Subcutaneous abdominal adipose tissue (tissue), 5 donors: ENCODE measurements around the gene EN2.

ENCODE experiments used
- H3K27ac ChIP-seq: one replicate; pipeline ENCODE4 v1.7.0; 2013; ENCODE audit warnings: low read depth, mild to moderate bottlenecking, inconsistent platforms, low read length, moderate library complexity
- H3K27me3 ChIP-seq, 5 donors: one replicate each; pipeline ENCODE4 v1.7.0; 2013; ENCODE audit warnings: low read length in 5 of 5, inconsistent platforms in 1 of 5; ENCODE audit not compliant: control insufficient read depth in 5 of 5, insufficient read depth in 4 of 5
- H3K36me3 ChIP-seq, 5 donors: one replicate each; pipeline ENCODE4 v1.7.0; 2013; ENCODE audit warnings: low read length in 5 of 5; ENCODE audit not compliant: control insufficient read depth in 5 of 5, insufficient read depth in 5 of 5
- H3K4me1 ChIP-seq, 5 donors: one replicate each; pipeline ENCODE4 v1.7.0; 2013; ENCODE audit warnings: low read length in 5 of 5, mild to moderate bottlenecking in 3 of 5, moderate library complexity in 1 of 5; ENCODE audit not compliant: control insufficient read depth in 5 of 5, insufficient read depth in 5 of 5
- H3K4me3 ChIP-seq, 5 donors: one replicate each; pipeline ENCODE4 v1.7.0; 2013; ENCODE audit warnings: low read length in 5 of 5, low read depth in 1 of 5
- H3K9ac ChIP-seq, 5 donors: one replicate each; pipeline ENCODE4 v1.7.0; 2013; ENCODE audit warnings: low read length in 5 of 5, mild to moderate bottlenecking in 4 of 5, moderate library complexity in 3 of 5
- H3K9me3 ChIP-seq, 5 donors: one replicate each; pipeline ENCODE4 v1.7.0; 2013; ENCODE audit warnings: low read length in 5 of 5; ENCODE audit not compliant: control insufficient read depth in 5 of 5
- donor health status: healthy.
- donor health status: healthy.
- donor health status: healthy.
- donor health status: healthy.
- donor health status: healthy.

The EN2 gene

DNA sequence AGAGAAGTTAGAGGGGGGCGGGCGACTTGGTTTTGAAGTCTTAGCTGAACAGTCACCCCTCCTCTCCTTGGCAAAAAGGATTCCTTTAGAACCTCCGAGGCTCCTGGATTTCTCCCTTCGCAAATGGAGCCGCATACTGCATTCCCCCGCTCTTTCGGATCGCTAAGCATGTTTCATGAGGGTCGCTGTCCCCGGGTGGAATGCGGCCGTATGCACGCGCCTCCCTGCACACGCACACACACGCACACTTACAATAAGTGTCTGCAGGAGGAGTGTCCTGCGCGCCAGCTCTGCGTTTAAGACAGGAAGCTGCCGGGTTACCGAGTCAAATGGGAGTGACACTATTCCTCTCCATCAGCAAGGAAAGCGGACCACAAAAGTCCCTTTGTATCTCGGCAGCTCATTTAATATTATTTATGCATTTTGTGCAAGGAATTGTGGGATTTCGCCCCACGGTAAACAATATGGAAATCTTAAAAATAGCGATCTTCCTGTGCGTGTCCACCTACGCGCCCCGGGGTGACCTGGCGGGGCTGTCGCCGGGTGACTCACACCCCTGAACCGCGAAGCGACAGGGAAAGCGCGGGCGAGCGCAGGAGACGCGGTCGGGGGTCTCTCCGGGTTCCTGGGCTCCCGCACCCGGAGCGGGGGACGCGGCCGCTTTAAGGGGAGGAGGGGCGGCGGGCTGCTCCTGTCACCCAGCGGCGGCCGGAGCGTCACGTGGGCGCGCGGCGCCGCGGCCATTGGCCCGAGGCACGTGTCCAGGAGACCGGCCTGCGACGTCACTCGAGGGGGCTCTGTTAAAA, 988 bp upstream of the EN2 start:
- peak overlapping the region in 1 of 5 donors; percentile 56 for H3K9ac ChIP-seq
- no peaks in the 10 kb centered on the region for H3K9me3 ChIP-seq
- peaks cover 1 to 41% (median 35%) of the 10 kb centered on the region in 5 donors for H3K4me1 ChIP-seq

DNA sequence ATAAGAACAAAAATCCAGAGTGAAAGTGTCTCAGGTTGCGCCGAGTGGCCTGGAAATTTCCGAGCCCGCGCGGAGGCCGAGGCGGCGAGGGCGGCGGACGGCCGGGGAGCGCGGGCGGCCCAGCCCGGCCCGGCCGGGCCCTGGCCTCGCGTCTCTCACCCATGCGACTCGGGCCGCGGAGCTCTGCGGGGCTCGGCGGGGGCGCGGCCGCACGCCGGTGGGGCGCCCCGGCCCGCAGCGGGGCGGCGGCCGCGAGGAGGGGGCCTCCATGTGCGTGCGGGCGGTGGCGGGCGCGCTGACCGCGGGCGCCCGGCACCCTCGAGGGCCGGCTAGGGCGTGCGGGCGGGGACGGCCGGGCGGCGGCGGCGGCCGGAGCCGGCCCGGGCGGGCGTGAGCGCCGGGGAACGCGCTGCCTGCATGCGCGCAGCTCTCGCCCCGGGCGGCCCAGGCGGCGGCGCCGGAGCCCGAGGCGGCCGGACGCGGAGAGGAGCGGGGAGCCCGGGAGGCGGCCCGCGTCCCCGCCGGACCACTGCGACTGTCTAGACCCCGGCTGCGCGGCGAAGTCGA, 302 bp upstream of the EN2 start:
- peak overlapping the region in 4 of 5 donors; percentile 59 to 84 (median 73) for H3K4me3 ChIP-seq

More for the DNA sequence above, 988 bp upstream of the EN2 start:
- H3K27ac ChIP-seq, result no peak overlapping the region
- H3K36me3 ChIP-seq, result no peaks in the 10 kb centered on the region
- H3K27me3 ChIP-seq, result peaks cover 68 to 85% (median 77%) of the 10 kb centered on the region in 5 donors
- H3K4me3 ChIP-seq, result peak overlapping the region; percentile 59 to 86 (median 73)

DNA sequence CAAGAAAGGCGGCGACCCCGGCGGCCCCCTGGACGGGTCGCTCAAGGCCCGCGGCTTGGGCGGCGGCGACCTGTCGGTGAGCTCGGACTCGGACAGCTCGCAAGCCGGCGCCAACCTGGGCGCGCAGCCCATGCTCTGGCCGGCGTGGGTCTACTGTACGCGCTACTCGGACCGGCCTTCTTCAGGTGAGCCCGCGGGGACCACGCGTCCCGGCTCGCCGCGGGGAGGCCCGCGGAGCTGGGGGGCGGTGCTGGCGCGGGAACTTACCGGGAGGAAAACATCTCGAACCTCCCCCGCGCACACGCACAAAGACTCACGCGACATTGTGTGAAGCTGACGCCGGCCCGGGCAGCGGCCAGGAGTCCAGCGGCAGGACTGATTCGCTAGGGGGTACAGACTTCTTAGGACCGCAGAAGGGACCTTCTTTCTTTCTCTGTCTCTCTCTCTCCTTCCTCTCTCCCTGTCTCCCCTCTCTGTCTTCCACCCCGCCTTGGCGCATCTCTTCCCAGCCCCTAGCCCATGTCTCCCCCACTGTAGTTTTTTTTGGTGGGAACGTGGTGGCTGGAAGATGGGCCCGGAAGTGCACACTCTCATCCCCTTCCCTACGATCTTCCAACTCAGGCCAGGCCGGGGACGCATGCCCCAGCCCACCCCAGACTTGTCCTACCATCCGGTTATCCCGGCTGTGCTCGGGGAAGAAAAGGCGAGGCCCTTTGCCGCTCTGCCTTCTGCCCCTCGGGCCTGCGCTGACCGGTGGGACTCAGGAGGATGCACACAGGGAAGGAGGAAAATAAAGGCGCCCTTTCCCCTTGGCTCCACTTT, 1.2 kb downstream of the EN2 start:
- H3K9me3 ChIP-seq, result no peaks in the 10 kb centered on the region
- no peak overlapping the region for H3K27ac ChIP-seq
- no peaks in the 10 kb centered on the region for H3K36me3 ChIP-seq
- peak overlapping the region in 3 of 5 donors; percentile 6 to 60 (median 41) for H3K4me3 ChIP-seq
- H3K27me3 ChIP-seq, result peaks cover 62 to 87% (median 80%) of the 10 kb centered on the region in 5 donors
- H3K4me1 ChIP-seq, result peaks cover 1 to 36% (median 33%) of the 10 kb centered on the region in 5 donors
- no peak overlapping the region for H3K9ac ChIP-seq

More for the DNA sequence above, 302 bp upstream of the EN2 start:
- peaks cover 1 to 41% (median 35%) of the 10 kb centered on the region in 5 donors for H3K4me1 ChIP-seq
- H3K36me3 ChIP-seq, result no peaks in the 10 kb centered on the region
- H3K27me3 ChIP-seq, result peaks cover 63 to 87% (median 79%) of the 10 kb centered on the region in 5 donors
- H3K9ac ChIP-seq, result no peak overlapping the region
- H3K9me3 ChIP-seq, result no peaks in the 10 kb centered on the region
- H3K27ac ChIP-seq, result no peak overlapping the region

DNA sequence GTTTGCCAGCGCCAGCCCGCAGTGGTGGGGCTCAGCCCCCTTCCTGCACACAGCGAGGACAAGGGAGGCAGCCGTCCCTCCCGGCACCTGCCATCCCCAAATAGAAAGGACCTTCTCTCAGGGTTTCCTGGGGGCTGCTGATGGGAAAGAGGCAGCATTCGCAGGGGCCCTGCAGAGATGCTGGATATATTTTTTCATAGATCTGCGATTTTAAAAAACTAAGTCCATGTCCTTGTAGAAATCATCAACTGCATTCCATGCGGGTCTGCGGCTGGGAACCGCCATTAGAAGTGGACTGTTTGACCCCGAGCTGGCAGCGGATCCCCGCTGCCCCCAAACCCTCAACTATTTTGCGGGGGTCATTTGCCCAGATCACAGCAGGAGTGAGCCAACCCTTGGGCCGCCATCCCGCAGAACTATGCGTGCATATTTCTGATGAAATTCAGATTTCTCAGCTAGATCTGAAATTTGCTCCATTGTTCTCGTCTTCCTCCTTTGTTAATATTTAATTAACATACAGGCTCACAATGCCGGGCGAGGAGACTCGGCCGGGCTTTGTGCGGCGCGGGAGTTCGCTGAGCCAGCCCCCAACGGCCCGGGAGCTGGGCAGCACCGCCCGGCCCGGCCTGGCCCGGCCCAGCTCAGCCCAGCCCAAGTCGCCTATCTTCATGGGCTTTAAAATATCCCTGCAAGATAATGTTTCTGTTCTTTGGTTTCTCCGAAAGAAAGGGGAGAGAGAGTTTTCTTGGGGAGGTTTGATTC, 2.0 kb downstream of the EN2 start:
- peaks cover 60 to 86% (median 77%) of the 10 kb centered on the region in 5 donors for H3K27me3 ChIP-seq
- H3K4me1 ChIP-seq, result peaks cover 1 to 29% (median 27%) of the 10 kb centered on the region in 5 donors
- H3K4me3 ChIP-seq, result peak overlapping the region in 1 of 5 donors; percentile 12
- H3K9me3 ChIP-seq, result no peaks in the 10 kb centered on the region
- no peak overlapping the region for H3K27ac ChIP-seq
- H3K9ac ChIP-seq, result no peak overlapping the region
- H3K36me3 ChIP-seq, result no peaks in the 10 kb centered on the region

DNA sequence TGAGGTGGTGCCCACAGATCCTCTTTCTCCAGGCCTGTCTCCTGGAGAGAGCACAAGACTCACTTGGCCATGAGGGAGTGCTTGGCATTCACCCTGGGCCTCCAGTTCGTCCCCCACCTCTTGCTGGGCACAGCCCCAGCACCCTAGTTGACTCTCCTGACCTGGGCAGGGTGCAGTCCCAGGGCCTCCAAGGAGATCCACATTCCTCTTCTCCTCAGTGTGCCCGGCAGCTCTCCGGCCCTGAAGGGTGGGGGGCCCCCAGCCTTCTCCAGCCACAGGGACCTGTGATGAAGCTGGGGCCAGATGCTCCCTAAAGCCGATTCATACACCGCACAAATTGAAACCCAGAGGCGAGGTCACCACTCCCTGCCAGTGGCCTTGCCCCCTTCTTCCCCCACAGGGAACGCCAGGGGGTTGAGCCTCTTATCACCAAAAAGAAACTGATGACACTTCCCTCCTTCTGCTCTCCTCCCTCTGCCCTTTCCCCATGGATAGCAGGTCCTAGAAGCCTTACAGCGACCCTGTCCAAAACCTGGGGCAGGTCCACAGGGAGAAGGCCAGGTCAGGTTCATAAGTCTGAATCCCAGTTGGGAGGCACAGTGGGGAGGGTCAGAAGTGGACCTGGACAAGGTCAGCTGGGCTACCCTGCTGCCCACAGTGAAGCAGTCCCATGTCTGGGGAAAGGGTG, 3.1 kb downstream of the EN2 start:
- H3K4me1 ChIP-seq, result peaks cover 1 to 30% (median 27%) of the 10 kb centered on the region in 5 donors
- no peaks in the 10 kb centered on the region for H3K36me3 ChIP-seq
- no peaks in the 10 kb centered on the region for H3K9me3 ChIP-seq
- peaks cover 56 to 86% (median 77%) of the 10 kb centered on the region in 5 donors for H3K27me3 ChIP-seq
- H3K4me3 ChIP-seq, result no peak overlapping the region
- H3K27ac ChIP-seq, result no peak overlapping the region
- H3K9ac ChIP-seq, result no peak overlapping the region

DNA sequence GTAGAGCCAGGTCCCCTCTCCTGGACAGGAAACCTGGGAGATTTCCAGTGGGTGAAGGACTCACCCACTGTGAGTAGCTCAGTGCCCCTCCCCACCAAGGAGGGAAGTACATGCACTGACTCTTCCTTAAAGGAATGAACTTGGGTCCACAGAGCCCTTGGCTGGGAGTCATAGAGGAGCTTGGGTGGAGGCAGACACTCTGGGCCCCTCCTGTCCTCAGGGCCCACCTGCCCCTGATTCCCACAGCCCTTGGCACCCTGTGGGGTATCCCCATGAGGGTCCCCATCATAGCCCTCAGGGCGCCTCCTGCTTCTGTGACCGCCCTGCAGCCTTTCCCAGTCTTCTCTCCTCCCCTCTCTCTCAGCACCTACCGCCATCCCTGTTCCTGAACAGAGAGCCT, 3.7 kb downstream of the EN2 start:
- Histone ChIP-seq H3K9me3 (no peaks in the 10 kb centered on the region), H3K27ac (no peak overlapping the region), H3K36me3 (no peaks in the 10 kb centered on the region), H3K4me1 (peaks cover under 1 to 34% (median 26%) of the 10 kb centered on the region in 5 donors), H3K4me3 (no peak overlapping the region), H3K9ac (no peak overlapping the region), H3K27me3 (peaks cover 57 to 88% (median 77%) of the 10 kb centered on the region in 5 donors)

DNA sequence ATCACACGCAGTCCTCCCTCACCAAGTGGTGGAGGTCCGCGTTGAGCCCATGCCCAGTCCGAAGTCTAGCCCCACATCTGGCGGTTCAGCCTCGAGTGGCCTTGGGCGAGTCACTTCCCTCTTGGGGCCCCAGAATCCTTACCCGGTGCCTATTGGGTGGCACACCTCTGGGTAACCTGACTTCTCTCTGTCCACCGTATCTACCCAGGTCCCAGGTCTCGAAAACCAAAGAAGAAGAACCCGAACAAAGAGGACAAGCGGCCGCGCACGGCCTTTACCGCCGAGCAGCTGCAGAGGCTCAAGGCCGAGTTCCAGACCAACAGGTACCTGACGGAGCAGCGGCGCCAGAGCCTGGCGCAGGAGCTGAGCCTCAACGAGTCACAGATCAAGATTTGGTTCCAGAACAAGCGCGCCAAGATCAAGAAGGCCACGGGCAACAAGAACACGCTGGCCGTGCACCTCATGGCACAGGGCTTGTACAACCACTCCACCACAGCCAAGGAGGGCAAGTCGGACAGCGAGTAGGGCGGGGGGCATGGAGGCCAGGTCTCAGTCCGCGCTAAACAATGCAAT, 4.3 kb downstream of the EN2 start:
- Histone ChIP-seq H3K36me3 (no peaks in the 10 kb centered on the region), H3K27ac (no peak overlapping the region), H3K9me3 (no peaks in the 10 kb centered on the region), H3K27me3 (peaks cover 60 to 89% (median 78%) of the 10 kb centered on the region in 5 donors), H3K4me1 (peaks cover 0 to 32% (median 26%) of the 10 kb centered on the region in 5 donors), H3K9ac (no peak overlapping the region), H3K4me3 (no peak overlapping the region)

DNA sequence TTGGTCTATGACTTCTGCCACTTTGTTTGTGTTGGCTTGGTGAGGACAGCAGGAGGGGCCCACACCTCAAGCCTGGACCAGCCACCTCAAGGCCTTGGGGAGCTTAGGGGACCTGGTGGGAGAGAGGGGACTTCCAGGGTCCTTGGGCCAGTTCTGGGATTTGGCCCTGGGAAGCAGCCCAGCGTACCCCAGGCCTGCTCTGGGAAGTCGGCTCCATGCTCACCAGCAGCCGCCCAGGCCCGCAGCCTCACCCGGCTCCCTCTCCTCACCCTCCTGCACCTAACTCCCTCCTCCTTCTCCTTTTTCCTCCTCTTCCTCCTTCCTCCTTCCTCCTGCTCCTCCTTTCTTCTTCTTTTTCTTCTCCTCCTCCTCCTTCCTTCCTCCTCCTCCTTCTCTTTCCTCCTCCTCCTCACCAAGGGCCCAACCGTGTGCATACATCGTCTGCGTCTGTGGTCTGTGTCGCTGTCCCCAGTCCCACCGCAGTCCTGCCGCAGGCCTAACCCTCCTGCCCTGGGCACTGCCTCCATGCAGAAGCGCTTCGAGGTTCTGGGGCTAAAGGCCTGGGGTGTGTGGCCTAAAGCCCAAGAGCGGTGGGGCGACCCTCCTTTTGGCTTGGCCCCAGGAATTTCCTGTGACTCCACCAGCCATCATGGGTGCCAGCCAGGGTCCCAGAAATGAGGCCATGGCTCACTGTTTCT, 5.3 kb downstream of the EN2 start:
- peaks cover 64 to 95% (median 85%) of the 10 kb centered on the region in 5 donors for H3K27me3 ChIP-seq

More for the DNA sequence above, 5.3 kb downstream of the EN2 start:
- H3K27ac ChIP-seq, result no peak overlapping the region
- H3K4me1 ChIP-seq, result peaks cover 0 to 31% (median 25%) of the 10 kb centered on the region in 5 donors
- no peaks in the 10 kb centered on the region for H3K9me3 ChIP-seq
- H3K4me3 ChIP-seq, result no peak overlapping the region
- H3K9ac ChIP-seq, result no peak overlapping the region
- no peaks in the 10 kb centered on the region for H3K36me3 ChIP-seq
